SK-N-MC (cell line): ENCODE measurements around the gene TAS2R4.

Source experiments
- EZH2 ChIP-seq: fragments of 200-600 bp; sonication (generic); IDR thresholded peaks from one replicate; pipeline ENCODE4 v1.6.1; 2017; ENCODE audit warnings: antibody characterized with exemption
- POLR2AphosphoS5 ChIP-seq: IDR thresholded peaks from 2 replicates; pipeline ENCODE4 v1.6.1; 2012; ENCODE audit warnings: mild to moderate bottlenecking, low read depth, low read length, borderline replicate concordance

DNA sequence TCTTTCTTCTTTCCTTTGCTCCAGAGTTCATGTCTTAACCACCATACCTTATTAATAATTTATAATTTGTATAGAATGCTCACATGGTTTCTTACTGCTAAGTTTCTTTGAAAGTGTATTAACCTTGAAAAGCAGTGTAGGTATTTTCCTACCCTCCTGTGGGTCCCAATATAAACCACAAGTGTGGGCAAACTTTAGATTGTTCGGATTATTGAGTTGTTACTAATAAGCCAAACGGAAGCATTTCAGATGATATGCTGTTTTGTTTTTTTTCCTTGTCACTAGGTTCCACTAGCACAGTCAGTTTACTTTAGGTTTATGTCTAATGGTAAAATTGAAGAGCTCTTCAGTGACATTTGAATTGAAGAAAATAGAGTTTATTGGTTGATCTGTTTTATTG lies 28.1 kb upstream of the TAS2R4 start:
- TF ChIP-seq POLR2AphosphoS5 = no peak
- no peak for TF ChIP-seq EZH2
